RWPE2 (cell line): ENCODE data around the gene OR2F2.

Experiments used
- ATAC-seq: fragments of 200-7000 bp; cut with Tn5 transposase; 3 replicates; pipeline ENCODE4 v1.9.1; 2021; ENCODE audit warnings: low read depth
- DNase-seq: peaks from one replicate; pipeline ENCODE4 v3.0.0-alpha.2; 2020; ENCODE audit warnings: low spot score
- H3K27ac ChIP-seq: fragments of 450-650 bp; 2 replicates; pipeline ENCODE4 v1.5.1; 2017; ENCODE audit warnings: mild to moderate bottlenecking; ENCODE audit not compliant: poor library complexity, severe bottlenecking
- H3K27me3 ChIP-seq: fragments of 250-450 bp; sonication (Bioruptor Pico); 2 replicates; pipeline ENCODE4 v1.5.1; 2021; ENCODE audit warnings: mild to moderate bottlenecking, moderate library complexity; ENCODE audit not compliant: insufficient read depth, poor library complexity, severe bottlenecking
- H3K36me3 ChIP-seq: fragments of 250-450 bp; sonication (Bioruptor Pico); 2 replicates; pipeline ENCODE4 v1.5.1; 2020; ENCODE audit warnings: low read depth, mild to moderate bottlenecking, moderate library complexity
- H3K4me1 ChIP-seq: fragments of 250-450 bp; sonication (Bioruptor Pico); 2 replicates; pipeline ENCODE4 v1.5.1; 2021; ENCODE audit warnings: mild to moderate bottlenecking, moderate library complexity; ENCODE audit not compliant: insufficient read depth, poor library complexity, severe bottlenecking
- H3K4me3 ChIP-seq: fragments of 250-450 bp; sonication (Bioruptor Pico); 2 replicates; pipeline ENCODE4 v1.5.1; 2021; ENCODE audit warnings: mild to moderate bottlenecking, moderate library complexity; ENCODE audit not compliant: severe bottlenecking
- H3K9me3 ChIP-seq: fragments of 250-450 bp; sonication (Bioruptor Pico); 2 replicates; pipeline ENCODE4 v1.5.1; 2021; ENCODE audit warnings: mild to moderate bottlenecking, moderate library complexity; ENCODE audit not compliant: severe bottlenecking
- CTCF ChIP-seq: fragments of 450-650 bp; IDR thresholded peaks from one replicate; pipeline ENCODE4 v1.5.1; 2017; ENCODE audit warnings: mild to moderate bottlenecking, moderate library complexity; ENCODE audit not compliant: poor library complexity, severe bottlenecking

Gene OR2F2

DNA sequence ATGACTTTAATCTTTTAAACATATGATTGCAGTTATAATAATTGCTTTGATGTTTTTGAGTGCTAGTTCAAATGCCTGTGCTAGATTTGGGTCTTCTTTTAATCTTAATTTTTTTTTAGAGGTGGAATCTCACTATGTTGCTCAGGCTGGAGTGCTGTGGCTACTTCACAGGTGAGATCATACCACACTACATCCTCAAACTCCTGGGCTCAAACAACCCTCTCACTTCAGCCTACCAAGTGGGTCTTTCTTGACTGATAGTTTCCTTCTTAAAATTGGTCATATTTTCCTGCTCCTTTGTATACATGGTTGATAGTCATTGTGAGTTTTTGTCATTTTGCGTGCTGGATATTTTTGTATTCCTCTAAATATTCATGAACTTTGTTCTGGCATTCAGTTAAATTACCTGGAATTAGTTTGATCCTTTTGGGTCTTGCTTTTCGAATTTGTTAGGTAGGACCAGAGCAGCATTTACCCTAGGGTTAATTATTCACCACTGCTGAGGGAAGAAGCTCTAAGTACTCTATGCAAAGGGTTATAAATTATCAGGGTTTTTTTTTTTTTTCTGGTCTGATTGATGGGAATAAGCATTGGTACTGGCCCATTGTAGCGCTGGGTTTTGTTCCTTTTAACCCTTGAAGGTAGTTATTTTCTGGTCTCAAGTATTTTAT, 21.0 kb upstream of the OR2F2 start:
- Histone ChIP-seq H3K36me3 (no peaks in the 10 kb centered on the region), H3K4me3 (no peak overlapping the region), H3K4me1 (no peaks in the 10 kb centered on the region), H3K27me3 (no peaks in the 10 kb centered on the region), H3K9me3 (no peaks in the 10 kb centered on the region), H3K27ac (no peak overlapping the region)
- DNase-seq: no peak
- no peak for ATAC-seq
- no peak for TF ChIP-seq CTCF

- Histone ChIP-seq H3K9me3 (no peaks in the 10 kb centered on the region), H3K4me1 (no peaks in the 10 kb centered on the region), H3K27ac (no peak overlapping the region), H3K27me3 (no peaks in the 10 kb centered on the region), H3K36me3 (no peaks in the 10 kb centered on the region), H3K4me3 (no peak overlapping the region)
- ATAC-seq (no peak), DNase-seq (no peak)
- TF ChIP-seq CTCF: no peak
Observed at GRCh38 chr7:143914938-143915652, 19.9 kb upstream of the OR2F2 start.

DNA sequence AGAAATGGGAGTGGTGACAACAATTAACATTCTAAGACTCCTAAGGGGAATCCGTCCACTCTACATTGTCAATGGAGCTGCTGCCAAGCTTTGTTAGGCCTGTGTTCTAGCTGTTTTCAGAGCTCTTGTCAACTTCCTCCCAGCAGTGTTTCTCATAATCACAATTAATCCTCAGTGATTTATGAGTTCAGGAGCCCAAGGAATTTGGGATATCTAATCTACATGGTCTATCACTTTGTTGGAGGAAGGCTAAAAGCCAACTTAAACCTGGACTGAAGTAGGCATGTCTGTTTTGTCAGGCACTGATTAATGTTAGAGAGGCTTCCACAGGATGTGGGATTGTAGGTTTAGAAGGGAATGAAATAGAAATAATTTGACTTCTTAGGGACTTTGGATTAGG, 10.2 kb upstream of the OR2F2 start:
- Histone ChIP-seq H3K4me3 (no peak overlapping the region), H3K4me1 (no peaks in the 10 kb centered on the region), H3K36me3 (no peaks in the 10 kb centered on the region), H3K9me3 (no peaks in the 10 kb centered on the region), H3K27ac (no peak overlapping the region), H3K27me3 (peaks cover 20% of the 10 kb centered on the region)
- DNase-seq (no peak), ATAC-seq (no peak)
- no peak for TF ChIP-seq CTCF

GRCh38 chr7:143929224-143929920, 5.7 kb upstream of the OR2F2 start:
- no peaks in the 10 kb centered on the region for H3K4me1 ChIP-seq
- peak; percentile 74 for ATAC-seq
- TF ChIP-seq CTCF: no peak
- H3K36me3 ChIP-seq: no peaks in the 10 kb centered on the region
- no peaks in the 10 kb centered on the region for H3K27me3 ChIP-seq
- no peak overlapping the region for H3K4me3 ChIP-seq
- no peak for DNase-seq
- no peaks in the 10 kb centered on the region for H3K9me3 ChIP-seq
- H3K27ac ChIP-seq: no peak overlapping the region
